GM19372 (cell line): ENCODE measurements around the gene CMSS1.
"Not testable (repeated sequence)": the region's sequence is repeated elsewhere in the genome, so short reads cannot be mapped to it uniquely, and the experiment has no call there.

ENCODE experiments used
- ATAC-seq: cut with Tn5 transposase; IDR thresholded peaks from one replicate; pipeline ENCODE4 v1.9.1; 2021; ENCODE audit warnings: mild to moderate bottlenecking, low read depth, moderate library complexity; ENCODE audit not compliant: unreplicated experiment

Gene CMSS1

DNA sequence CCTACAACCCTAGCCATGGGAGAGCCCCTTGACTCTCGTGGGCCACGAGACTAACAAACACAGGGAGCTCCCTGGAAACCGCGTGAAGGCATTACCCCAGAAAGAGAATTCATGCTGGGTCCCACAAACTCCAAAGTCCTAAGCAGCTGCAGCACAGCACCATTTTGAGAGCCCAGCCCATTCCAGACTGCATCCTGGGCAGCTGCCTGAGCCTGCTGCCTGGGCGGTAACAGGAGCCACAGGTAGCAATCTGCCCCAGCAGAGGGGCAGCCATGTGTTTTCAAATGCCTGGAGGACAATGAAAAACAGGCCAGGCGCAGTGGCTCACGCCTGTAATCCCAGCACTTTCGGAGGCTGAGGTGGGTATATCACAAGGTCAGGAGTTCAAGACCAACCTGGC is 380.2 kb downstream of the CMSS1 start:
- ATAC-seq: no peak

DNA sequence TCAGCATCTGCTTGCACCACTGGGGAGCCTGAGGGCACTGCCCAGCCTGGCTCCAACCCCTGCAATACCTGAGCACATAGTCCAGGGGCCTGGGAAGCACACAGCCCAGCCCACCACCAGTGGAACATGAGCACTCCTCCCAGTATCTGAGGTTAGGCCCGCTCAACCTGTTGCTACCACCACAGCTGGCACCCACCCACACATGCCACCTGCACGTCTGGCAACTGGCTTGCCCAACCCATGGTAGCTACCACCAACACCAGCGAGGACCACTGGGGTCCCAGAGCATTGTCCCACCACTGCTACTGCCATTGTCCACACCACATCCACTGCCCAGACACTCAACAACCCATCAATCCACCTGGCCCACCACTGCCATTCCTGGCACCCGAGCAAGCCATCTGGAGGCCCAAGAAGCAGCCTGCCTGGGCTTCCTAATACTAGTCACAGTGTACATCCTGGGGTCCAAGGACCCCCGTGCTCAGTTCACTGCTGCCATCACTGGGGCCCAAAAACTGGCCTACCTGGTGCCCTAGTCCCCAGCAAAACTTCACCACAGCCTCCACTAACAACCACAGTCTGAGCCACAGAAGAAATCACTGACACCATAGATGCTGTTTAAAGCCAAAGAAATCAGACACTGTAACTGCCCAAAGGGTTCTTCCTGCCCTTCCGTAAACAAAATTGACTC is 381.1 kb downstream of the CMSS1 start:
- ATAC-seq: no peak

- no peak for ATAC-seq
These were observed 387.5 kb downstream of the CMSS1 start for GRCh38 chr3:100205171-100205570.

DNA sequence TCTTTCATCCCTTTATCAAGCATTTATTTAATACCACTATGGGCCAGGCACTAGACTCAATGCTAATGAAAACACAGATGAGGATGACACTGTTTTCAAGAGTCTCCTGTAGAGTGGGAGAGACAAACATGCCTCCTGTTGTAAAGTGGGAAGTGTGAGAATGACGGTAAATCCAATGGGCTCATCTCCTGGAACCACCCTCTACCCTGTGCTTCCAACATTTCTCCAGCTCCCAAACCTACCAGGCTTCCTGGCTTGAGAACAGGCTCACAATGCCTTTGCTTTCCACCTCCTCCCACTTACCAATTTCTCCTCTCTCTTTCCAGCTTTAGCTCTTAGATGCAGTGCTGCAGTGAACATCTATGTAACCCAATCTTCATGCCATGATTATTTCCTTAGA is 389.0 kb downstream of the CMSS1 start:
- no peak for ATAC-seq

DNA sequence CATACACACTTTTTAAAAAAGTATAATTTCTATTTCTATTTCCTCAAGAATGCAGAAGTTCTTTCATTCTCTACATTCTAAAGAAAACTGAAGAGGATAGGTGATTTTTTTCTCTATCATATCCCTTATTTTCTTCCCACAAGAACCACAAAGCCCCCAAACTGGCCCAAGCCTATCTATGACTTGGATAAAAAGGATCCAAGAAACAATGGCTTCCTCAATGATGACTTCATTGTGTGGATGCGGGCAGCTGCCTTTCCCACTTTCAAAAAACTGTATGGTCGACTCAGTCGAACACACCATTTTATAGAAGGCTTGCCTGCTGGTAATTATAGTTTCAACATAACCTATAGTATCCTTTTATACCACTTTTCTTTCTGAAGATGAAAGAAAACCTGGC is 390.2 kb downstream of the CMSS1 start:
- ATAC-seq: no peak

- no peak for ATAC-seq
These were observed 391.5 kb downstream of the CMSS1 start for GRCh38 chr3:100209169-100209568.

DNA sequence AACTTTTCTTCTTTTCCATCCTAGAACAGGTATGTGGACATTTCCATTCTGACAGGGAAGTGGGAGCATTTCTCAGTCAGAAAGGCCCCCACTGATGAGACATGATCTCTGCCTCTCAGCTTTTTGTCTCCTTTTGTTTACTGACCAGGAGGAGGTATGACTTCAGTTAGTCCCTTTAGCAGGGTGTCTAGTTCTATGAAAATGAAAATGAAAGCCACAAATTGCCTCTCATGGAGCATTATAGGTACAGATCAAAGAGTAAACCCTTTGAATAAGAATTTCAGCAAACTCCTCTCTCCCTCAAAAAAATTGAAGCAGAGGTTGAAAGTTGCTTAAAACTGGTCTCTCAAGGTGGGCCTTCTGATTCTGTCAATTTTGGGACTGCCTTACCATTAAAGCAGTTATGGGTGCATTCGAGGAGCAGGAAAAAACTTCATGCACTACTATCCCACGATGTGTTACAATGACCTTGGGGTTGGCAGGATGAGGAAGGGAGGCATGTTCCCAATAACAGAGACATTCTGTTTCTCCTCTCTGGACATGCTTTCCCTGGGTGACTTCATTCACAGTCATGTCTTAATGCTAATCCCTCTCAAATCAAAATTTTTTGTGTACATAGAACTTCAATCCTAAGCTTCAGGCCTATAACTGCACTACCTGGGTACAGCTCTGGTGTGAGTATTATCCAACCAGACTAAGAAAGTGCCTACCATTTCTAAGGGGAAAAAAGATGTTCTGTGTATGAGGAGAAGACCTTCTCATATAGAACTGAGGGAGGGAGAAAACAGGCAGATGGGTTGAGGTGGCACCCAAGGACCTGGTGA is 392.5 kb downstream of the CMSS1 start:
- ATAC-seq: peak; percentile 98

DNA sequence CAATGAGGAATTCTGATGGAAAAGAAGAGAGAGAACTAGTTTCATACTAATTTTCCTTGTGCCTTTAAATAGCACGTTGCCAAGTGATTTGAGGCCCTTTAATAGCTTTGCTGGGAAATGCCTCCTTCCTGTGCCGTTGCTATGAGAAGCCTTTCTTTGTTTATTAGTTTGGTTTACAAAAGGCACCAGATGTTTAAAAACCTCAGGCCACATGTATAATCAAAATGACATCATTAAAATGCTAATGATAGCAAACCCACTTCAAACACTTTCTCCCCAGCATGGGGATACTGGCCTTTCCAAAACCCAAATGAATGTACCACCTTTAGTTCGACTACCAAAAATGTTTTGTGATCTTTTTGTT is 393.1 kb downstream of the CMSS1 start:
- ATAC-seq: no peak

DNA sequence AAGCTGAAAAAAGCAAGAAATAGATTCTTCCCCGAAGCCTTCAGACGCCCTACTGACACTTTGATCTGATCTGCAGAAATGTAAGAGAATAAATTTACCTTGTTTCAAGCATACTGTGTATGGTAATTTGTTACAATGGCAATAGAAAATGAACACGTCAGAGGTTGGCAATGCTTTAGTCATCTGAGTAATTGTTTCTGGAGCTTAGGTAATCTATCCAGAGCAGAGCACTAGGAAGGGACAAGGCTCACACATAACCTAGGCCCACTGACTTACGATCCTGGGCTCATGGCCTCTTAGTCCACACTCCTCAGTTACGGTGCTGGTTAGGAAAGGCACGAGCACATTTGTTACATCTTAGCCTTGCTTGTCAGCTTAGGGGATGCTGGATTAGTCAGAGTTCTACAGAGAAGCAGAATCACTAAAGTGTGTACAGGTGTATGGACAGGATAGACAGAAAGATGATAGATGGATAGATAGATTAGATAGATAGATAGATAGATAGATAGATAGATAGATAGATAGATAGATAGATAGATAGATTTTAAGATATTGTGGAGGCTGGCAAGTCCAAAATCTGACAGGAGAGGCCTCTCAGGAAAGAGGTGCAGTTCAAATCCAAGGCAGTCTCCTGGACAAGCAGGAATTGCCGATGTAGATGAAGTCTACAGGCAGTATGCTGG is 396.4 kb downstream of the CMSS1 start:
- no peak for ATAC-seq

DNA sequence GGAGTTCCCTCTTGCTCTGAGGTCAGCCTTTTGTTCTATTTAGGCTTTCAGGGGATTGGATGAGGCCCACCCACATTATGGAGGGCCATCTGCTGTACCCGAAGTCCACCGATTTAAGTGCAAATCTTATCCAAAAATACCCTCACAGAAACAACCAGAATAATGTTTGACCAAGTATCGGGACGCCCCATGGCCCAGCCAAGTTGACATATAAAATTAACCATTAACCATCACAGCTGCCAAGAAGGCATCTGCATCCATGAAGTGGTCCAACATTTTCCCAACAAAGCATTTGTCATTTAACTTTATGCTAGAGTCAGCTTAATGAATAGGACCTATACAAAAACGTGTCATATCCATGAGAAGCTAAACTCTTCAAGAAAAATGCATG is 396.9 kb downstream of the CMSS1 start:
- no peak for ATAC-seq

DNA sequence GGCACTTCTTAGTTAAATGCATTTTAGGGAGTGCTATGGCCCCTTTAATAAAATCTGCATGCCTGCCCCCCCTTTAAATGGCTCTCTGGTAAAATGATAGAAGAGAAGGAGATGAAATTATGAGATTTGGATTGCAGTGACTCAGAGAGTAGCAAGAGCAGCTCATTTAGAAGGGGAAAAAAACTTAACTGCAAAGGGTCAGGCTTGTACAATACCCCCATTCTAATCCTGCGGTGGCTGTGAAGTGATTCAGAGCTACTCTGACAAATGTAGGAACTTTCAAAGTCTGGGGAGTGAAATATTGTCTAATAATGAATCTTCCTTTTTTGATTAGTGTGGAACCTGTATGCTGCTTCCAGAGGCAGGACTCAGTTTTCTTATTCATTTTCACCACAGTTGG is 399.1 kb downstream of the CMSS1 start:
- no peak for ATAC-seq

DNA sequence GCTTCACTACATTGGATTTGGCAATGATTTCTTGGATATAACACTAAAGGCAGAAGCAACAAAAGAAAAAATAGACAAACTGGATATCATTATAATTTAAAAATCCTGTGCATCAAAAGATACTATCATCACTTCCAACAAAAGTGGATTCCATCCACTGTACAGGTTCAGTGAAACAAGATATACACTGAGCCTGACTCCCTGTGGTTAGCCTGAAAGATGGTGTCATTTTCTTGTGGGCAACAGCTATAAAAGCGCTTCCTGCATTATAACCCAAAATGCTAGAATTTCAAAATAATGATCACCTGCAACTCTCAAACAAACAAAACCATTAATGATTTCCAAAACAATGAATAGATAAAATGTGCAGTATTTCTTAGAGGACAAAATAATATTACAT is 403.5 kb downstream of the CMSS1 start:
- no peak for ATAC-seq

DNA sequence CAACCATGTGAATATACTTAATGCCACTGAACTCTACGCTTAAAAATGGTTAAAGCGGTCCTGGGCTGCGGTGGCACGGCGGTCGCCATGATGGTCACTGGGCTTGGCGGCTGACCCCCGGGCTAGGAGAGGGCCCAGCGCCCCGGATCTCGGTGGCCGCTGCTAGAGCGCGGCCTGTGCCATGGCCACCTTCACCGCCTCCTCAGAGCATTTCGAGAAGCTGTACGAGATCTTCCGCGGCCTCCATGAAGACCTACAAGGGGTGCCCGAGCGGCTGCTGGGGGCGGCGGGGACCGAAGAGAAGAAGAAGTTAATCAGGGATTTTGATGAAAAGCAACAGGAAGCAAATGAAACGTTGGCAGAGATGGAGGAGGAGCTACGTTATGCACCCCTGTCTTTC is 407.5 kb downstream of the CMSS1 start:
- ATAC-seq: no peak

DNA sequence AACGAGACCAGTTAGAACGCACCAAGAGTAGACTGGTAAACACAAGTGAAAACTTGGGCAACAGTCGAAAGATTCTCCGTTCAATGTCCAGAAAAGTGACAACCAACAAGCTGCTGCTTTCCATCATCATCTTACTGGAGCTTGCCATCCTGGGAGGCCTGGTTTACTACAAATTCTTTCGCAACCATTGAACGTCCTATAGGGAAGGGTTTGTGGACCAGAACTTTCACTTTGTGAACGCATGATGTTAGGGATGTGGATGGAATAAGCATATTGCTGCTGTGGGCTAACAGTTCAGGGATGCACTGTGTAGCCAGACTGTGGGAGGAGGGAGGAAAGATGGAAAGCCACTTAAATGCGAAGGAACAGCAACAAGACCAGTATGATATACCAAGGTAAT is 408.2 kb downstream of the CMSS1 start:
- no peak for ATAC-seq

GRCh38 chr3:100226712-100227429 is 409.2 kb downstream of the CMSS1 start:
- no peak for ATAC-seq

DNA sequence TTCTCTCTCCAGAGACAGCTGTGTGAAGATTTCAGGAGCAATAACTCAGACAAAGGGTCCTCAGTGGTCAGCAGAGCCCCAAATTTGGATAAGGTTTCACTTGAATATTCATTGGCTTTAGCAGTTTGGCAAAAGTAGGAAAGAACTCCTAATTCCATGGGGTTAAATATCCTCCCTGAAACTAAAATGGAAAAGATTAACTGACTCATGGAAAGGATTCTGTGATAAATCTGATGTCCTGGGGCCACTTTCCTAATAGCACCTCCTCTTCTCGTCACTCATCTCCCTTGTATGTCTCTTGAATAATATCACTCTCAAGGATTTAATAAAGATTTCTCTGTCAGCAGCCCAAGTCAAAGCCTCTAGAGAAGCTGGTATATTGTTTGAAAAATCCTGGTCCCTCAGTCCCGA is 409.9 kb downstream of the CMSS1 start:
- ATAC-seq: no peak

DNA sequence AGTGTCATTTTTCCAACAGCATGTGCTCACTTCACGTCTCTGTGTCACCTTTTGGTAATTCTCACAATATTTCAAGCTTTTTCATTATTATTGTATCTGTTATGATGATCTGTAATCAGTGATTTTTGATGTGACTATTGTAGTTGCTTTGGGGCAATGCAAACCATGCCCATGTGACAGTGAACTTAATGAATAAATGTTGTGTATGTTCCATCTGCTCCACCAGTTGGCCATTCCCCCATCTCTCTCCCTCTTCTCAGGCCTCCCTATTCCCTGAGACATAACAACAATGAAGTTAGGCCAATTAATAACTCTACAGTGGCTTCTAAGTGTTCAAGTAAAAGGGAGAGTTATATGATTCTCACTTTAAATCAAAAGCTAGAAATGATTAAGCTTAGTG is 410.6 kb downstream of the CMSS1 start:
- ATAC-seq: no peak

GRCh38 chr3:100229188-100229587 is 411.5 kb downstream of the CMSS1 start:
- ATAC-seq: not testable (repeated sequence)

DNA sequence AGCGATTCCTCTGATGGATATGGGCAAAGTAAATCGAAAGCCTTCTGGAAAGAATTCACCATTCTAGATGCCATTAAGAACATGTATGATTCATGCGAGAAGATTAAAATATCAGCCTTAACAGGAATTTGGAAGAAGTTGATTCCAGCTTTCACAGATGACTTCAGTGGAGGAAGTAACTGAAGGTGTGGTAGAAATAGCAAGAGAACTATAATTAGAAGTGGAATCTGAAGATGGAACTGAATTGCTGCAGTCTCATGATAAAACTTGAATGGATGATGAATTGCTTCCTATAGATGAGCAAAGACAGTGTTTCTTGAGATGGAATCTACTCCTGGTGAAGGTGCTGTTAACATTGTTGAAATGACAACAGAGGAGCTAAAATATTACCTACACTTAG is 413.0 kb downstream of the CMSS1 start:
- no peak for ATAC-seq
